ENCODE measurements around the gene ZNF263.
A peak's percentile ranks its signal among the peaks of the same experiment; 100 is the strongest.

ZNF263 gene

GRCh38 chr16:3282730-3283542 is at the start of gene ZNF263:
Gene ZNF263 (plus strand): TSS chr16:3283491. CDS start chr16:3283819, 328 bp downstream.
- peak; percentile 57 to 98 (median 96) for DNase-seq

- DNase-seq = no peak
These were observed 48.8 kb upstream of the ZNF263 start for GRCh38 chr16:3234543-3234856.

GRCh38 chr16:3234857-3235561 is 48.3 kb upstream of the ZNF263 start, which contains the start of gene ZNF200:
Gene ZNF200 (minus strand): TSS chr16:3235158. CDS start chr16:3233755, 1,403 bp downstream.
- peak; percentile 48 to 95 (median 92) for DNase-seq

- no peak for DNase-seq
These were observed 47.2 kb upstream of the ZNF263 start for GRCh38 chr16:3235856-3236669.

GRCh38 chr16:3241761-3242160 is 41.5 kb upstream of the ZNF263 start:
- no peak for DNase-seq

DNA sequence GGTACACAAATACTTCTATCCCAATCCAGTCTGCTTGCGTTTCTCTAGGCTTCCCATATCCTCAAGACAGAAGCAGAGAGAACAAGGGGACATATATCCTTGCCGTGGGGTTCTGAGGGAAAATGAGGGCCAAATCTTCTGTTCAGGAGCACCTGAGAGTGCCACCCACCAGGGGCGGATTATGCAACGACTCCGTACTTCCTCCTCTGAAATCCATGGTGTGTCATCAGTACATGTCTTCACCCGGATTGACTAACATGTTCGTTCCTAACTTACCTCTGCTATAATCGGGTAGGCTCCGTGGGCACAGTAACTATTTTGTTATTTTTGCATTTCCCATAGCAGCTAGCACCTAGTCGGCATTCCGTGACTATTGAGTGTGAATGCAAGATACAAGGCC is 40.6 kb upstream of the ZNF263 start:
- DNase-seq = no peak

- no peak for DNase-seq
These were observed 39.4 kb upstream of the ZNF263 start for GRCh38 chr16:3243882-3244281.

DNA sequence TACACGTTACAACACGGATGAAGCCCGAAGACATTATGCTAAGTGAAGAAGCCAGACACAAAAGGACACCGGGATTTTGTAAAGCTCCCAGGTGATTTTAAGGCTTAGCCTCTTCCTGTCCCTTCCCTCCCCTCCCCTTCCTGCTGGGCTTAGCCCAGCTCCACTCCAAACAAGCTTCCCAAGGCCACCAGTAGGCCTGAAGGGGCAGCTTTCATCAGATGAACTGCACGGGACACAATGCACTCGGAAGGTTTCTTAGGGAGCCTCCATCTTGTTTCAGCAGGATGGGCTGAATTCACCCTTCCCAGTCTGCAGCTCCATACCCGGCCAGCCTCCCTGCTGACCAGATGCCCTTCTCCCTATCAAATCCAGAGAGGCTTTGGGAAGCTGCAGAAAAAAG is 37.3 kb upstream of the ZNF263 start:
- no peak for DNase-seq

DNA sequence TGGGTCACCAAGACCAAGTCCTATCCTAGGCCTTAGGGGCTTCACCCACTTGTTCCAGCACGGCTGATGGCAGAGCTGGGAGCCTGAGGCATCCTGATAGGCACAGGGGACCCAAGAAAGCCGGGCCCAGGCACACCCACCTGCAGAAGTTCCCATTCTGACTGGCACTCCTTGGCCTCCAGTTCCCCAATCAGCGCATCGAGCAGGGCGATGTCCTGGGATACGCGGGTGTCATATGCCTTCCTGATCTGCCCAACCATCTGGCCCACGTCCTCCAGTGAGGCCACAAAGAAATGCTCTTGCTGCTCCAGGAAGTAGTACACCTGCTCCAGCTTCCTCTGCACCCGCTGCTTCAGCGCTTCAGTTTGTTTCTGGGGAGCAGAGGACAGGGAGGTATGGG is 36.4 kb upstream of the ZNF263 start:
- no peak for DNase-seq

- DNase-seq = no peak
These were observed 34.7 kb upstream of the ZNF263 start for GRCh38 chr16:3248596-3248995.

DNA sequence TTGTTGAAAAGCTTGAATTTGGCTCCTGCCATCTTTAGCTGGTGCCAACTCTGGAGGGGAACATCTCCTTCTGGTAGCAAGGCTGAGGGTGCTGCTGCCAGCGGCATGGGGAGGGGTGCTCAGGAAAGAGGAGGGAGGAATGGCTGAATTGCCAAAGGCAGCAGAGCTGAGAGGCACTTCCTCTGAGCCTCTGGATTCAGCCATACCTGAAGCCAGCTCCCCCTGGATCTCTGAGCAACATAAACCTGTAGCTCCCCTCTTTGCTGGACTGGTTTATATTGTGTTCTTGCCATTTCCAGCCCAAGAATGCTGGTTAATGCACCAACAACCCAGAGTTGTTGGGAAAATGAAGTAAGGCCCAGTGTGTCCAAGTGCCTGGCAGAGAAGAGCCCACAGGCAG is 34.3 kb upstream of the ZNF263 start:
- DNase-seq = no peak

DNA sequence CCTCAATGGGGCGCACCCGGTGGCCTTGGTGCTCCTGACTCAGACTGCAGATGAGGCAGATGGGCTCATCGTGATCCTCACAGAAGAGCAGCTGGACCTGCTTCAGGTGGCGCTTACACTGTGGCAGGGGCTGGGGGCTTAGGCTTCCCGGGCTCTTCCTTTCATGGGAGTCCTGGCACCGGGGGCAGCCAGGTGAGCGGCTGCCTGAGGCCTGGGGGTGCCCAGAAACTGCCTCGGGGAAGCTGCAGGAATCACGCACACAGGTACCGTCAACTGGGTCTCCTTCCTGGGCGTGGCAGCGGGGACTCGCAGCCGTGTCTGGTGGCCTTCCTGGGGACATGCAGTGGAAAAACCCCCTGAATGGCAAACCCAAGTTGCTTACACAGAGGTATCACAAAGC is 33.8 kb upstream of the ZNF263 start:
- no peak for DNase-seq

GRCh38 chr16:3252967-3253366 is 30.3 kb upstream of the ZNF263 start:
- no peak for DNase-seq

DNA sequence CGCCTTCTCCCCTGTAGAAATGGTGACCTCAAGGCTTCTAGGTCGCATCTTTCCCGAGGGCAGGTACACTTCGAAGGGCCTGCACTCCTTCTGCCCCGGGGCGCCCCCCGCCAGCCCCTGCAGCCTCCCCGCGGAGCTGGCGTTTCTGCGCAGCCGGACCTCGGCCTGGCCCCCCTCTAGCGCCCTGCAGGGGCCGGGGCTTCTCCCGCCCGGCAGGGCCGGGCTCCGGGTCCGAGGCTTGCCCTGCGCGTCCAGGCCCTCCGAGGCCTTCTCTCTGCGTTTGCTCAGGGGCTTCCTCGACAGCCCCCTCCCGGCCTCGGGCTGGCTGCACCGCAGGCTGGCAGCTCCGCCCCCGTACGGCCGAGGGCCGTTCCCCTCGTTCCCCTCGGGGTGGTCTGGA is 29.0 kb upstream of the ZNF263 start:
- DNase-seq = no peak

- peak in 1 of 14 donors; percentile 2 for DNase-seq
These were observed 27.0 kb upstream of the ZNF263 start, which contains the start of gene MEFV for GRCh38 chr16:3256146-3256865. Gene MEFV (minus strand): TSS chr16:3256633. CDS start chr16:3256587, 46 bp downstream.

DNA sequence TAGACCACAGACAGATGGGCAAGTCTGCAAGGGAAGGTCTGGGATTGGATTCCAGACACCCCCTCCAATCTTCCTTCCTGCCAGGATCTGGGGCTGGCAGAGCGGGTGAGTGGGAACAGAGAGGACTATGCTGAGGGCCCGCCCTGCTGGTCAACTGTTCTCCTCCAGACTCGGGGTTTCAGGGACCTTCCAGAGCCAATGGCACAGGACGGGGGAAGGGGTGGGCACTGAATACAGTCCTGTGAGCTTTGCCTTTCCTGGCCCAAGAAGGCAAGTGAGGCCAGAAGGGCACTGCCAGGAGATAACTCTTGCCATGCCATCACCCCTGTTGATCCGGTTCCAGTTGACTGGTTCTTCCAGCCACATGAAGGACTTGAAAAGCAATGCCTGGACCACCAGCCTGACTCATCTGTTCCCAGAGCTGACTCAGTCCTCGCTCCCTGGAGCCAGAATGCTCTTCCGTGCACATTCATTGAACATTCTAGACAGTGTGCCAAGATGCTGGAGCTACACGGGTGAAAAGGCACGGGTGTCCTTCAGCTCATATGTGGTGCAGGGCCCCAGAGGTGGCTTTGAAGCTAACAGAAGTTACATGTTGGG is 26.3 kb upstream of the ZNF263 start:
- DNase-seq = no peak

- DNase-seq = no peak
These were observed 23.5 kb upstream of the ZNF263 start for GRCh38 chr16:3259836-3260235.

DNA sequence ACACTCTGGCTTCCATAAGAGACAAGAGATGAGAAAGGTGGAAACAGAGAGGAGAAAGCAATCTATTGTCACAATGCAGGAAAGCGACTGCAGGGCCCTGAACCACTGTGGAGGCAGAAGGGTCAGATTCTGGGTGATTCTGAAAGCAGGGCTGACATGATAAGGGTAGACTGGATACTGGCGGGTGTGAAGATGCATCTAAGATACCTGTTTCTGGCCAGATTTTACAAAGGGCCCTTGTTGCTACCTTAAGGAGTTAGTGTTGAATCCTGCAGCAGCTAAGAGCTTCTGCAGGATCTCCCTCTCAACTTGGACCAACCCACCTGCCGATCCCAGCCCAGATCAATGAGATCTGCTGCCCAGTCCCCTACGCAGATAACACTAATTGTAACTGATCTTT is 20.8 kb upstream of the ZNF263 start:
- no peak for DNase-seq

- peak; percentile 87 to 99 (median 96) for DNase-seq
These were observed 18.9 kb upstream of the ZNF263 start for GRCh38 chr16:3264137-3265036.

DNA sequence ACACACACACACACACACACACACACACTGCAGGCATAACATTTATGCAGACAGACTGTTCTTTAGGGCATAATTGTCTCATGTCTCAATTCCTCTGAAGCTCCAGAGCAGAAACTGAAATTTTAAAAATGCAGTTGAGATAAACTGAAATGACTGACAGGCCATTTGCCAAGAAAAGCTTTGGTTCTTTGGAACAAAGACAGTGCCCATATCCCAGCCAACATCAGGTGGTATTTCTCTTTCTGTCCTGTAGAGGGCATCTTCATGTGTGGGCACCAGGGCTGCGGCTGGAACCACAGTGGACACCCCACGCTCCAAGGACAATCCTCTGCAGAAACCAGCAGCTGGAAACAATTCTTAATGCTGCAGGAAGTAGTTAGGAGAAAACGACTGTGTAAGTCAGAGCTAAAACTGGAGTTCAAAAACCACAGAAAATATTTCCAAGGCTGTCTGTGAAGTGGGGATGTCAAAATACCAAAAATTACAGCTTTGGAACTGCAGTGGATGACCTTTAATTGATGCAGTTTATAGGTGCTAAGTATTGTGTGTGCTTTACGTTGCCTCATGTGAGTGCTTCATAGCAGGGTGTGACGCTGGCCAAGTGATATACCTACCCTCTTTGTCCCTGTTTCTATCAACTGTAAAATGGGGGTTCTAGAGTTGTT is 16.3 kb upstream of the ZNF263 start:
- DNase-seq = peak in 2 of 14 donors; percentile 2 to 17
